Left ventricle myocardium inferior (tissue), 1 donor: Measurements from ENCODE around the gene PLXNA2. TPM values are rescaled to one million over a fixed set of nuclear protein-coding genes. Genes with fewer than 3 reads are reported as not detected.

ENCODE experiments used
- DNase-seq: peaks from one replicate; pipeline ENCODE4 v3.0.0-alpha.2; 2020
- H3K27ac ChIP-seq: fragments of 200-600 bp; replicated peaks from 2 replicates; pipeline ENCODE4 v1.8.0; 2021
- H3K27me3 ChIP-seq: fragments of 200-600 bp; 2 replicates; pipeline ENCODE4 v1.8.0; 2021; ENCODE audit warnings: low read depth
- H3K36me3 ChIP-seq: fragments of 200-600 bp; 2 replicates; pipeline ENCODE4 v1.8.0; 2021
- H3K4me1 ChIP-seq: fragments of 200-600 bp; 2 replicates; pipeline ENCODE4 v1.8.0; 2021
- H3K4me3 ChIP-seq: fragments of 200-600 bp; 2 replicates; pipeline ENCODE4 v1.8.0; 2021; ENCODE audit warnings: mild to moderate bottlenecking, moderate library complexity
- H3K9me3 ChIP-seq: fragments of 200-600 bp; replicated peaks from 2 replicates; pipeline ENCODE4 v1.8.0; 2021
- intact Hi-C: fragments of 100-400 bp; cut with micrococcal nuclease; formaldehyde crosslinking; loops from one replicate; pipeline ENCODE4 v1.11.0; 2022
- total RNA-seq: library from RNA; stranded (reverse); fragmentation: NEBNext Ultra II Directional; extraction: Animal tissue kit (Norgen Biotek cat#: 25700); gene quantifications from one replicate; pipeline ENCODE4 v1.2.1, GENCODE V29; 2021
- TF ChIP-seq, protein P1 (sequence below): fragments of 200-600 bp; IDR thresholded peaks from 2 replicates; pipeline ENCODE4 v1.8.0; 2021; ENCODE audit warnings: antibody characterized with exemption, mild to moderate bottlenecking, borderline replicate concordance
- donor health status: DM: no; HTN: yes; CAD: no; lungs with severe emphysema.

PLXNA2 gene
- total RNA-seq, 1 donor from 2014 or later = 29.1 TPM

DNA sequence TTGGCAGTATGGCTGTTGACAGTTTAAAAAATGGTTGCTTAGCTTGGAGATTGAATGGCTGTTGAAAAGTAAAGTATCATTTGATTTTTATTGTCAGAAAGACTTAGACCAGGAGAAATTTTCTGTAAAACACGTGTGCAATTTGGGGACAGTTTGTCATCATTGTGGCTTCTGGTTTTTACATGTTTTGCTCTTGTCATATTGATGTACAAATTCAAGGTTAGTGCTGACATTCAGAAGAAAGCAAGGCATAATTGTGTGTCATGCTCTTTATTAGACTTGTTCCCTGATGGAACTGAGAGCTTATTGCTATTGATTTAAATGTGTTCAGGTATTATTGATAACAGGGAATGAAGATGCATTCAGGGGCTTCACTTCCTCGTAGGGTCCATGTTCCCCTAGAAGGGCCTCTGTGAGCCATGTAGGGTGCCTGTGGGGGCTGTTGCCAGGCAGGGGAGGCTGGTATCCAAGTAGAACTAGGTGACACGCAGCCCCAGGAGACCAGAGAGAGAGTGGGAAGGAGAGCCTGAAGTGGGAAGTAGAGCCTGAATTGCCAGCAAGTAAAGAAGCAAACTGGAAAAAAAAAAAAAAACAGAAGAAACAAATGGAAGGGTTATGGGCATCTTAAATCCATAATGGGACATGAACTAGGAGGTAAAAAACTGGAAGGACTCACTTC is 32.7 kb upstream of the PLXNA2 start:
- intact Hi-C loops = no loop called here

DNA sequence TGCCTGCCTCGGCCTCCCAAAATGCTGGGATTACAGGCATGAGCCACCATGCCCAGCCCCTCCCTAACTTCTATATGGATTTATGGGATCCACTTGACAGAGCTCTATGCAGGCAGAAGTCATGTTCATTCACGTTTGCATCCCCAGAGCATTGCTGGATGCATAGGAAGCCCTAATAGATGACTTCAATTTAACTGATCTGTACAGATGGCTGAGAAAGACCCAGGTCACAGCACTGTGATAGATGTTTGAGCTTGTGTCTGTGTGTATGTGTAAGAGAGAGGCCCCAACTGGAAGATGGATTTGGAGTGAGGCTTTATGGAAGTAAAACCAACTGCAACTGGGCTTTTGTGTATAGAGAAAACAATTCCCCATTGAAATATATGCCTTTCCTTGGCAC is 30.9 kb upstream of the PLXNA2 start:
- TF ChIP-seq, protein P1, sequence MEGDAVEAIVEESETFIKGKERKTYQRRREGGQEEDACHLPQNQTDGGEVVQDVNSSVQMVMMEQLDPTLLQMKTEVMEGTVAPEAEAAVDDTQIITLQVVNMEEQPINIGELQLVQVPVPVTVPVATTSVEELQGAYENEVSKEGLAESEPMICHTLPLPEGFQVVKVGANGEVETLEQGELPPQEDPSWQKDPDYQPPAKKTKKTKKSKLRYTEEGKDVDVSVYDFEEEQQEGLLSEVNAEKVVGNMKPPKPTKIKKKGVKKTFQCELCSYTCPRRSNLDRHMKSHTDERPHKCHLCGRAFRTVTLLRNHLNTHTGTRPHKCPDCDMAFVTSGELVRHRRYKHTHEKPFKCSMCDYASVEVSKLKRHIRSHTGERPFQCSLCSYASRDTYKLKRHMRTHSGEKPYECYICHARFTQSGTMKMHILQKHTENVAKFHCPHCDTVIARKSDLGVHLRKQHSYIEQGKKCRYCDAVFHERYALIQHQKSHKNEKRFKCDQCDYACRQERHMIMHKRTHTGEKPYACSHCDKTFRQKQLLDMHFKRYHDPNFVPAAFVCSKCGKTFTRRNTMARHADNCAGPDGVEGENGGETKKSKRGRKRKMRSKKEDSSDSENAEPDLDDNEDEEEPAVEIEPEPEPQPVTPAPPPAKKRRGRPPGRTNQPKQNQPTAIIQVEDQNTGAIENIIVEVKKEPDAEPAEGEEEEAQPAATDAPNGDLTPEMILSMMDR = no peak
- no peak overlapping the region for H3K27ac ChIP-seq
- peaks cover 10% of the 10 kb centered on the region for H3K4me1 ChIP-seq
- H3K36me3 ChIP-seq = no peaks in the 10 kb centered on the region
- intact Hi-C loops = no loop called here
- H3K4me3 ChIP-seq = no peak overlapping the region
- H3K9me3 ChIP-seq = no peaks in the 10 kb centered on the region
- H3K27me3 ChIP-seq = peaks cover 44% of the 10 kb centered on the region
- DNase-seq = no peak

More for the DNA sequence above, 32.7 kb upstream of the PLXNA2 start:
- no peak overlapping the region for H3K4me3 ChIP-seq
- H3K9me3 ChIP-seq = no peaks in the 10 kb centered on the region
- TF ChIP-seq, protein P1 = no peak
- DNase-seq = no peak
- H3K27ac ChIP-seq = no peak overlapping the region
- no peaks in the 10 kb centered on the region for H3K36me3 ChIP-seq
- H3K27me3 ChIP-seq = peaks cover 46% of the 10 kb centered on the region
- H3K4me1 ChIP-seq = peaks cover 12% of the 10 kb centered on the region

DNA sequence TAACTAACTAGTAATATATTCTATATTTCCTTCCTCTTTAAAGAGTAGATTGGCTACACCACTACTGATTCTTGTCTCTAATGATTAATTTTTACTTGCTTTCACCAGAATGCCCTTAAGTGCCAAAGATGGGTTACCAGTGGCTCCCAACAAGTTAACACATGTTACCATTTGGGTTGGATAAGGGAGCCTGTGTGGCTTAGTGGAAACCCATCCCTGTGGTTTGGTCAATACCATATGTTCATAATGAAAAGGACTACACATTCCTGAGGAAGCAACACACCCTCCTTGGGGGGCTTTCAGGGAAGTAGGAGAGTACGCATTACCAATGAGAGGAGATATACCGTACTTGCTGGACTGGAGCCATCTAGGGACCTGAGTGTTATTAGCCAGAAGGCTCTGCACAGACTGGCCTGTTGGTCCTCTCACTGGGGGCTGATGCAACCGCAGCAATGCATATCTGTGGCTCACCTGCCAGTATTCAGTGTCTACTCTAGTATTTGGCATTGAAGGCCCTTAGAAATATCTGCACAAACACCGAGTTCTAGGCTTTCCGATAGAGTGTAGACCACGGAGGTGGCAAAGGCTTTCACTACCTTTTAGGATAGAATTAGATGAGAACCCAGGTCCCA is 29.3 kb upstream of the PLXNA2 start:
- DNase-seq = no peak
- H3K27ac ChIP-seq = no peak overlapping the region
- no peaks in the 10 kb centered on the region for H3K9me3 ChIP-seq
- H3K4me3 ChIP-seq = no peak overlapping the region
- peaks cover 59% of the 10 kb centered on the region for H3K27me3 ChIP-seq
- intact Hi-C loops = no loop called here
- no peaks in the 10 kb centered on the region for H3K36me3 ChIP-seq
- H3K4me1 ChIP-seq = peaks cover 11% of the 10 kb centered on the region
- TF ChIP-seq, protein P1 = no peak

DNA sequence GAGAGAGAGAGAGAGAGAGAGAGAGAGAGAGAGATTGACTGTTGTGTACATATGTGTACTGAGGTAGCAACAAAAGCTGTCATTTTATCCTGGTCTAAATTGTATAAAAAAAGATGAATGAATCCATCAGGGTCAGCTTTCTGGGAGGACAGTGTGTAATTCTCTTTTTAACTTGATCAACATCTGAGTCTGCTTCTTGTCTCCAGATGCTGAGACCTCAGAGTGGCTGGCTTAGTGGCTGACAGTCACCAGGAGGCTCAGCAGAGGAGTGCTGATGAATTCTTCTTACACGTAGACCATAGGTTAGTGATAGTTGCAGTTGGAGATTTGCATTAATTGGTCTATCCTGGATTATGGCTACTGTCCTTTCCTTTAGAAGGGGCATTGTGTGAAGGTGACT is 28.5 kb upstream of the PLXNA2 start:
- TF ChIP-seq, protein P1 = no peak
- DNase-seq = no peak
- intact Hi-C loops = no loop called here

DNA sequence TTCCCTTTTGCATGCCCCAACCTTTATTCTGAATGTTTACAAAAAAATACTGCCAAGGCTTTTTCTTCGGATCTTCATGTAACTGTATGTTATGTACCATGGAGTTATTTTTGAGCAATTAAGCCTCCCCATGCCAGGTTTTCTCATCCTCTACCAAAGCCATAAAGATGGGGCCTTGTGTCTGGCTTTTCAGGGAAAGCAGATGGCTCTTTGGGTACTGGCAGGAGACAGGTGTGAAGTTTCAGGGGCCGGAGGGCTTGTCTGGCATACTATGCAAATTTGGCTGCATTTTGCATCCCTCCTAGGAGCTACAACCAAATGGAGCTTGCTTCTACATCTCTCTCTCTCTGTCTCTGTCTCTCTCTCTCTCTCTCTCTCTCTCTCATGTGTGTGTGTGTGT is 28.1 kb upstream of the PLXNA2 start:
- Histone ChIP-seq H3K4me1 (peaks cover 5% of the 10 kb centered on the region), H3K36me3 (no peaks in the 10 kb centered on the region), H3K27ac (no peak overlapping the region), H3K27me3 (peaks cover 62% of the 10 kb centered on the region), H3K9me3 (no peaks in the 10 kb centered on the region), H3K4me3 (no peak overlapping the region)
- intact Hi-C loops = no loop called here
- no peak for DNase-seq
- TF ChIP-seq, protein P1 = no peak

More for the DNA sequence above, 28.5 kb upstream of the PLXNA2 start:
- Histone ChIP-seq H3K4me1 (peaks cover 7% of the 10 kb centered on the region), H3K27me3 (peaks cover 61% of the 10 kb centered on the region), H3K36me3 (no peaks in the 10 kb centered on the region), H3K9me3 (no peaks in the 10 kb centered on the region), H3K4me3 (no peak overlapping the region), H3K27ac (no peak overlapping the region)
